ENCODE measurements around the gene SRP72.

The SRP72 gene

GRCh38 chr4:56465599-56466295 lies 1.7 kb upstream of the SRP72 start:
- no peak for DNase-seq

- peak; percentile 77 for DNase-seq
These were observed 1.1 kb upstream of the SRP72 start for GRCh38 chr4:56466296-56466761.

GRCh38 chr4:56466910-56467283 lies 520 bp upstream of the SRP72 start:
- DNase-seq, result peak; percentile 64

DNA sequence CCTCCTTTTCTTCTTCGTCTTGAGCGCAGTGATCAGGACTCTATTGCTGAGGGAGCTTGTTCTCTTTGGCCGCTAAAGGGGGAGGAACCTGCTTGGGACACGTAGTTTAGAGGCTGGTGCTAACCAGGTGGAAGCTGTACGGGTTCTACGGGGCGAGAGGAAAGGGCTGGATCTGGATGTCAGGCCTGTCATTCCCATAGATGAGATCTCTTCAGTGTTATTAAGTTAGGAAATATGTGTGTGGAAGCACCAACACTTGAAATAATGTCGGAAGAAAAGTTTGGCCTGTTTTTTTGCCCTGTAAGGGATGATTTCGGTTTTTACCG lies 643 bp downstream of the SRP72 start:
- DNase-seq, result no peak

DNA sequence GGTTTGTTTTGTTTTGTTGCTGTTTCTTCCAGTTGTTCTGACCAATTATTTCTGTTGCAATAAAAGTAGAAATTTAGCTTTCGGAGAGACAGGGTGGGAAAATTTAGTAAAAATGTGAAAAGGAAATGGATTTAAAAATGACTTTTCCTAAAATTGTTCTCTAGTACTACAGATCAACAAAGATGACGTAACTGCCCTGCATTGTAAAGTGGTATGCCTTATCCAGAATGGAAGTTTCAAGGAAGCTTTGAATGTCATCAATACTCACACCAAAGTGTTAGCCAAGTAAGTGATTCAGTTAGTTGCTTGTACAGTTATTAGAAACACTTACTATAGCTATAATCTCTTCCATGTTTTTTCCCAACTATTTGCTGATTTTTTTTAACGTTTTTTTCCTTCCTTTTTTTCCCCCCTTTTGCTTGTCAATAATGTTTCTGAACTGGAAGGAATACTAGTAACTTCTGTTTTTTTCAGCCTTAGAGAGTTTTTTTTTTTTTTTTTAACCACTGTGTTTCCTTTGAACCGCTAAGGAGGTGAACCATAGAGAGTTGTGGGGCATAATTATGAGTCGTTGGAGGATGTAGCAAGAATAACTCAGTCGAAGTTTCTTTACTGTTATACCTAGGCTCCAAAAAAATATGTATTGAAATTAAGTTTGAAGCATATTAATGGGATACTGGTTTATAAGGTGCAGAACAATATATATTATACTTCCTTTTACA lies 2.2 kb downstream of the SRP72 start:
- DNase-seq, result no peak

GRCh38 chr4:56475917-56476316 lies 8.5 kb downstream of the SRP72 start:
- no peak for DNase-seq

DNA sequence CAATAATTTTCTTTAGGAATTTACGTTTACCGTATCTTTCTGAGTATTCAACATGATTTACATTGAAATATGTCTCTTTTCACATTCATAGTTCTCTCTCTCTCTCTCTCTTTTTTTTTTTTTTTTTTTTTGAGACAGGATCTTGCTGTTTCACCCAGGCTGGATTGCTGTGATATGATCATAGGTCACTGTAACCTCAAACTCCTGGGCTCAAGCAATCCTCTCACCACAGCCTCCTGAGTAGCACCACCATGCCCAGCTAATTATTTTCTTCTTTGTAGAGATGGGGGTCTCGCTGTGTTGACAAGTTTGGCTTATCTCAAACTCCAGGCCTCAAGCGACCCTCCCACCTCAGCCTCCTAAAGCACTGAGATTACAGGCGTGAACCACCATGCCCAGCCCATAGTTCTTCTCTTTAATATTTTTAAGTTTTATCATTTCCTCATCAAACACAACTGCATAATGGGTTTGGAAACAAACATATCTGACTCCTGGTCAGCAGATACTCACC lies 9.8 kb downstream of the SRP72 start:
- no peak for DNase-seq

DNA sequence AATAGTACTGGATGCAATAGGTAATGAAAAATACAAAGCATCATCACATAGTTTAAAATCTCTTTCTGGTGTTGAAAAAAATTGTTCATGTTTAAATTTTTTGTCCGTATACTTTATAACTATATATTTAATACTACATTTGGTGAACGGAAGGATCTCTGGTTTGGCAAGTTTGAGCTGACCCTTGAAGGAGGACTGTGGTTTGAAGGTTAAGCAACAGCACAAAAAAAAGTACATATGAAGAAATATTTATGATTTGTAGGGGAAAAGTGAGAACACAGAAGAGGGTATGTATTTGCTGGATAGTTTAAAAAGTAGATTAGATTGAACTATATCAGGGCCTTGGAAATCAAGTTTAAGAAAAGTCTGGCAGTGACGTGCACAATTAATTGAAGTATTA lies 13.3 kb downstream of the SRP72 start:
- DNase-seq, result no peak

DNA sequence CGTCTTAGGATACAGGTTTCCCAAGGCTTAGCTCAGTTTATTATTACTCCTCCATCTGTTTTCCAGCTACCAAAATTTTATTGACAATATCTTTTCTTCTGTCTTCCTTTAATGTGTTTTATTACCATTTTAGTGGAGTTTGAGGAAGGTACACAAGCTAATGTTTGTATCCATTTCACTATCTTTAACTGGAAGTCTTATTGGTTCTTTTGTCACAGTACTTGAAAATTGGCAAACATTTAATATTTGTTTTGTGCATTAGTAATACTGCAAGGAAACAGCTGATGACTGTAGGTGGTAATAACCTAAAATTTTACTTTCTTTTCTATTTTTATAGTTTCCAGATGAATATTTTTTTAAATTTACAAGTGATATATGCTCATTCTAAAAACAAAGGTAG lies 28.8 kb downstream of the SRP72 start:
- DNase-seq, result no peak

DNA sequence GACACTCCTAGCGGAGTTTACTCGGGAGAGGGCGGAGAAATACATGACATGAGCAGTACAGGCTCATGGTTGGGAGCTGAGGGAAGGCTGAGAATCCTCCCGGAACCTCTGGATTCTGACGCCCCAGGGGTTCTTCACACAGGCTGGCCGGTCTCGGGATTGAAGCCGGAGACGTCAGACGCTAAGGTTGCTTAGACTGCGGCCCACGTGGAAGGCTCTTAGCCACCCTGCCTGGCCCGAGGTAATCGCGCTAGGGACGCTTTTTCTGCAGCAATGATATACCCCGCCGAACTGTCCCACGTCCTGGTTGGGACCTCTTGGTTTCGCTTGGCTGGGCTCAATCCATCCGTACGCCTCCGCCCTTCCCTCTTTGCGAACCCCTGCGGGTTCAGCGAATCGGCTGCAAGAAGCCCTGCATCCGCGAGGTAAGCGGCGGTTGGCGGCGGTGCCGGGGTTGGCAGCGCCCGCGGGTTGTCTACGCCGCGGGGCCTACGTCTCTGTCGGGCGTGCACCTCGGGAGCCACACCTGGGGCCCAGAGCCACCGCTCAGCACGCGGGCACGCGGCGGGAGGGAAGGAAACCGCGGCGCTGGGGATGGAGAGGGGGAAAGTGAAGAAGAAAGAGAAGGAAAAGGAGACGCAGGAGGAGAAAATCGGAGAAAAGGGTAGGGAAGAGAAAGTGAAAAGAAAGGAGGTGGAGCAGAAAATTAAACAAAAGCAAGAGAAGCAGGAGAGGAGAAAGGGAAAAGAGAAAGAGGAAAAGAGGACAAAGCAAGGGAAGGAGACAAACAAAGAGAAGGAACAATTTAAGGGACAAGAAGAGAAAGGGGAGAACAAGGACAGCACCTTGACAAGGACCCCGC lies 38.1 kb downstream of the SRP72 start, which contains the start of gene ARL9:
Gene ARL9 (plus strand): TSS at position 523 of the 862 bp plus-strand sequence. CDS start 72 bp downstream, at position 595.
- no peak for DNase-seq

GRCh38 chr4:56511098-56511497 lies 43.7 kb downstream of the SRP72 start:
- no peak for DNase-seq

GRCh38 chr4:56512166-56512565 lies 44.7 kb downstream of the SRP72 start:
- no peak for DNase-seq

DNA sequence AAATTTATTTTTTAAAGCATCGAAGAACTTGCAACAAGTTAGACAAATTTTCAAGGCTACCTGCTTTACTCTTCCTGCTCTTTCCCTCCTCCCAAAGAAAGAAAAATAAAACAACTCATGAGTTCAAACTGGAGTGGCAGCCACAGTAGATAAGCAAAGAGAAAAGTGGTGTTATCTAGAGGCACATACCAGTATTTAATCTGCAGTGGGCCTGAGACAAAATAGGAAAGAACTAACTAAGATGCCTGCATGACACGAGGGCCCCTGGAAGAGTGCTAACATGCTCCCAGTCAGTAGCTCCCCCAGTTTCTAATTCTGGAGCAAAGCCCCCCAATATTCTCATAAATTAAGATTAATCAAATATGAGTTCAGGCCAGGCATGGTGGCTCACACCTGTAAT lies 46.1 kb downstream of the SRP72 start:
- DNase-seq, result peak; percentile 80

- peak; percentile 94 for DNase-seq
These were observed 63.1 kb downstream of the SRP72 start for GRCh38 chr4:56530269-56531148.

GRCh38 chr4:56531149-56531770 lies 63.8 kb downstream of the SRP72 start:
- DNase-seq, result peak; percentile 31

DNA sequence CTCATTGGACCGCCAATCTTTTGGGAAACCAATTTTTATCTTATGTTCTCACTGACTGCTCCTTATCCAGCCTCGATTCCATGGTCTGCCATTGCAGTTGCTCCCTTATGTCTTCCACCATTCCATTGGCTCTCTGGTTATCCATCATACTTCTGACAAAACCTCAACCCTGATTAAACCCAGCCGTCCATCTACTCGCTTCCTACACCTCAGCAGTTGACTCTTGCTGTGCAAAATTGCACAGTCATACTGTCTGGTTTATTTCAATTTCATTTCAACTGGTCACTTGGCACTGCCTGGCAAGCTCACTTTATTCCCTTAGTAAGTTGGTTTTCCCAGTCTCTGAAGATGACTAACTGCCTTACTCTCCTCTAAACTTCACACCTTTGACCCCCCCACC lies 64.4 kb downstream of the SRP72 start:
- DNase-seq, result peak; percentile 72

DNA sequence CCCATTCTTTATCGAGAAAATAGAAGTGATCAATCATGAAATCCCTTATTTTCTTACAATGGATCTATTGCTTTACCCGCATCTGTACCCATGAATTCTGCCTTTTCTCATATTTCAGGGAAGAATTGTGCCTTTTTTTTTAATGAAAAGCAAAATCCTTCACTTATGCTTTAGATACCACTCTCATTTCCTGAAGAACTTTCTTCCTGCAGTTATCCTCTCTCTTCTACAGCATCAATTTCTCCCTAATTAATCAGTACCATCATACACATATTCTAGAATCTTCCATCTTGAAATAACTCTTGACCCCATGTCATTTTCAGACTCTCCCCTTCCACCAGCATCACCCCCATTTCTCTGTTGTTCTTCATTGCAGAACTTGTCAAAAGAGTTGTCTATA lies 64.8 kb downstream of the SRP72 start:
- DNase-seq, result no peak

DNA sequence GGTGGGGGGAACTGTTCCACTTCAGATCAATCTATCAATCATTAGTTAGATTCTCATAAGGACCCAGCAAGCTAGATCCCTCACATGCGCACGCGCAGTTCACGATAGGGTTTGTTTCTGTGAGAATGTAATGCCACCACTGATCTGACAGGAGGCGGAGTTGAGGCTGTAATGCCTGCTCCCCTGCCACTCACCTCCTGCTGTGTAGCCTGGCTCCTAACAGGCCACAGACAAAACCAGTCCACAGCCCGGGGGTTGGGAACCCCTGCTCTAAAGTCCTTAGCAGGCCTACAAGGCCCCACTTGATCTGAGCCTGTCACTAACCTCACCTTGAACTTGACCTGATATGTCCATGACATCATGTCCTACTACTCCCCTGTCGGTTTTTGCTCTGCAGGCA lies 68.5 kb downstream of the SRP72 start:
- DNase-seq, result no peak

- DNase-seq, result no peak
These were observed 69.7 kb downstream of the SRP72 start for GRCh38 chr4:56537147-56537546.

DNA sequence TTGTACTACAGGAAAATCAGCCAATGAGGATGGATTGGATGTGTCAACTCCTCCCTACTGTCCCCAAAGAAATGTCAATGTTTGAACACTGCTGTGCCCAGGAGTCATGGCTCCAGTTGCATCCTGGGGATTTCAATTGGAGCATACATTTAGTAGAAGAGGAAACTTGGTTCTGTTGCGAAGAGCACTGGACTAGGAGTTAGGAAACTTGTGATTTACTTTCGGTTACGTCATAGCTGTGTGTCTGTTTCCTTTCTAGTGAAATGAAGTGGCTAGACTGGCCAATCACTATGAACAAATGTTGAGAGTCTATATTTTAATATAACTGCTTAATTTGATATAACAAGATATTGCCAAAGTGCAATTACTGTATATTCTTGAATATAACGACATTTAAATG lies 73.4 kb downstream of the SRP72 start:
- DNase-seq, result peak; percentile 6

- DNase-seq, result peak; percentile 94
These were observed 77.2 kb downstream of the SRP72 start for GRCh38 chr4:56544573-56545131.

DNA sequence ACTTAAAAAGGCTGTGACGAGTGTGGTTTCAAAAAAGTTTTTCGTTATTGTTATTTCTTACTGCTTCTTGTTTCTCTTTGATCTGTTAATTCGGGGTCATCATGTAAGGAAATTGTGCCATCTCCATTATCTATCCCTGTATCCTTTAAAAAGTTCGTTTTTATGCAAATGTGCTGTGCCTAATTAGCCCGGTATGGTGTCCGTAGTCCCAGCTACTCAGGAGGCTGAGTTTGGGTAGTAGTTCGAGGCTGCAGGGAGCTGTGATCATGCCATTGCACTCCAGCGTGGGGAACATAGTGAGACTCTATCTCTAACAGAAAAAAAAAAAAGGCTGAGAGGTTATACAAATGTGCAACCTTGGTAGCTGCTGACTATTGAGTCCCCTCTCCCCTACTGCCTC lies 83.2 kb downstream of the SRP72 start:
- DNase-seq, result no peak

Measured in OCI-M1 (cell line).